Endothelial cell of umbilical vein (primary cell): ENCODE results near the gene GRID1. TPM values are rescaled to one million over a fixed set of nuclear protein-coding genes. Genes with fewer than 3 reads are reported as not detected.

Experiments used
- BruUV-seq: library from RNA; stranded (reverse); fragments of 400-500 nt; replicated peaks from 2 replicates; lab custom pipeline; 2021; lab: Mats Ljungman, UMichigan
- CTCF ChIA-PET: fragments of 300-600, 350-600 bp; sonication (Branson Sonifier 250); formaldehyde crosslinking; loops from one replicate; lab custom pipeline; 2021; ENCODE audit warnings: antibody characterized with exemption, inconsistent platforms; lab: Charles Lee
- POLR2A ChIA-PET: fragments of 300-600, 350-600 bp; sonication (Branson Sonifier 250); formaldehyde crosslinking; loops from one replicate; lab custom pipeline; 2021; ENCODE audit warnings: antibody characterized with exemption, inconsistent platforms; lab: Charles Lee
- DNase-seq: peaks from one replicate; pipeline ENCODE4 v3.0.0-alpha.2; 2011; ENCODE audit warnings: low read depth, low spot score
- FAIRE-seq: peaks from 2 replicates; lab custom pipeline; 2011; peaks lifted over from hg19 to GRCh38; lab: Jason Lieb, UNC
- H2AFZ ChIP-seq: 2 replicates; pipeline ENCODE4 v1.6.0; 2012; ENCODE audit warnings: low read depth, low read length, control low read depth, inconsistent platforms
- H3K27ac ChIP-seq: 2 replicates; pipeline ENCODE4 v1.5.1; 2011; ENCODE audit warnings: low read depth, mild to moderate bottlenecking, control low read depth, low read length, moderate library complexity; ENCODE audit not compliant: insufficient read depth
- H3K27me3 ChIP-seq, 2 experiments: 2 replicates each; pipeline versions ENCODE4 v1.6.0 to v1.6.1; 2011; ENCODE audit warnings: low read length in 2 of 2, mixed read lengths in 1 of 2; ENCODE audit not compliant: control insufficient read depth in 2 of 2, insufficient read depth in 2 of 2
- H3K36me3 ChIP-seq, 2 experiments: 2 replicates in 1 of 2; 3 replicates in 1 of 2; pipeline ENCODE4 v1.5.1; 2011; ENCODE audit warnings: low read length in 2 of 2, mild to moderate bottlenecking in 1 of 2, moderate library complexity in 1 of 2; ENCODE audit not compliant: control insufficient read depth in 2 of 2, insufficient read depth in 2 of 2; ENCODE audit errors: extremely low read depth in 1 of 2
- H3K4me1 ChIP-seq: 3 replicates; pipeline ENCODE4 v1.5.1; 2011; ENCODE audit warnings: mild to moderate bottlenecking, low read length; ENCODE audit not compliant: control insufficient read depth, insufficient read depth; ENCODE audit errors: extremely low read depth
- H3K4me2 ChIP-seq: 2 replicates; pipeline ENCODE4 v1.6.1; 2011; ENCODE audit warnings: low read length, control low read depth, mixed read lengths; ENCODE audit not compliant: insufficient read depth
- H3K4me3 ChIP-seq, 3 experiments: fragments of 200-600 bp in 1 of 3; sonication (generic), shearing (Covaris generic) in 1 of 3; replicated peaks in 1 of 3; 2 replicates each; pipeline ENCODE4 v1.5.1; 2011 to 2016; ENCODE audit warnings: control low read depth in 3 of 3, low read length in 3 of 3, mild to moderate bottlenecking in 2 of 3, inconsistent platforms in 1 of 3, low read depth in 1 of 3, moderate library complexity in 1 of 3; ENCODE audit not compliant: insufficient read depth in 1 of 3
- H3K79me2 ChIP-seq: 2 replicates; pipeline ENCODE4 v1.6.0; 2012; ENCODE audit warnings: low read length, inconsistent platforms; ENCODE audit not compliant: control insufficient read depth, insufficient read depth
- H3K9ac ChIP-seq: replicated peaks from 2 replicates; pipeline ENCODE3; 2011; ENCODE audit warnings: low read length, control low read depth; ENCODE audit not compliant: insufficient read depth; ENCODE audit errors: extremely low read depth
- H3K9me1 ChIP-seq: replicated peaks from 3 replicates; pipeline ENCODE4 v1.6.0; 2011; ENCODE audit warnings: mild to moderate bottlenecking, low read length; ENCODE audit not compliant: control insufficient read depth, insufficient read depth; ENCODE audit errors: extremely low read depth
- H3K9me3 ChIP-seq: replicated peaks from 2 replicates; pipeline ENCODE4 v1.5.1; 2012; ENCODE audit warnings: low read length, inconsistent platforms; ENCODE audit not compliant: control insufficient read depth, insufficient read depth
- H4K20me1 ChIP-seq: replicated peaks from 2 replicates; pipeline ENCODE3; 2011; ENCODE audit warnings: mild to moderate bottlenecking, low read length; ENCODE audit not compliant: control insufficient read depth, insufficient read depth; ENCODE audit errors: extremely low read depth
- EZH2 ChIP-seq: IDR thresholded peaks from 2 replicates; pipeline ENCODE4 v1.6.1; 2012; ENCODE audit warnings: borderline replicate concordance, low read depth, mild to moderate bottlenecking, moderate library complexity, low read length, inconsistent platforms; ENCODE audit not compliant: severe bottlenecking
- FOS ChIP-seq: IDR thresholded peaks from 2 replicates; pipeline ENCODE4 v1.6.1; 2011; ENCODE audit warnings: mild to moderate bottlenecking, low read length, moderate library complexity, borderline replicate concordance; ENCODE audit not compliant: insufficient read depth
- GATA2 ChIP-seq: IDR thresholded peaks from 2 replicates; pipeline ENCODE4 v1.7.0; 2011; ENCODE audit warnings: low read depth, mild to moderate bottlenecking, moderate library complexity, mixed read lengths, low read length; ENCODE audit not compliant: insufficient read length, insufficient read depth
- JUN ChIP-seq: IDR thresholded peaks from 2 replicates; pipeline ENCODE4 v1.6.1; 2011; ENCODE audit warnings: borderline replicate concordance, low read depth; ENCODE audit not compliant: insufficient read length, insufficient read depth
- MYC ChIP-seq: IDR thresholded peaks from one replicate; pipeline ENCODE4 v1.6.1; 2011; ENCODE audit warnings: mild to moderate bottlenecking, low read depth, low read length
- POLR2A ChIP-seq: IDR thresholded peaks from 2 replicates; pipeline ENCODE4 v1.6.1; 2012; ENCODE audit warnings: low read depth, mild to moderate bottlenecking, control low read depth, low read length
- POLR2AphosphoS5 ChIP-seq: IDR thresholded peaks from 2 replicates; pipeline ENCODE4 v1.6.1; 2012; ENCODE audit warnings: low read depth, mild to moderate bottlenecking, control low read depth, low read length, moderate library complexity; ENCODE audit not compliant: insufficient read depth
- dilution Hi-C: fragments of 300-500 bp; cut with MboI; formaldehyde crosslinking; loops from one replicate; pipeline ENCODE4 v1.15.0; 2019; ENCODE audit warnings: low sequenced_read_pairs; ENCODE audit not compliant: extremely low pct_ligation_motif_present
- intact Hi-C: fragments of 100-400 bp; cut with micrococcal nuclease; formaldehyde crosslinking; loops from one replicate; pipeline ENCODE4 v1.10.0; 2022
- polyA plus RNA-seq, 4 experiments: library from polyadenylated mRNA; depleted of rRNA in 3 of 4; stranded (reverse) in 3 of 4; unstranded in 1 of 4; fragments of >200 nt; gene quantifications; 2 replicates each; pipeline versions ENCODE4 v1.2.1 to v1.2.3, GENCODE V29; 2011 to 2012; ENCODE audit warnings: missing spikeins in 1 of 4
- total RNA-seq: library from RNA; stranded (reverse); gene quantifications from 2 replicates; pipeline ENCODE4 v1.2.3, GENCODE V29; 2021
- TF ChIP-seq, protein P1 (sequence below), 2 donors: IDR thresholded peaks; 1 replicate in 1 of 2; 2 replicates in 1 of 2; pipeline ENCODE4 v1.5.1; 2011; ENCODE audit warnings: low read length in 2 of 2, mild to moderate bottlenecking in 2 of 2, moderate library complexity in 2 of 2, control low read depth in 1 of 2, inconsistent platforms in 1 of 2, low read depth in 1 of 2; ENCODE audit not compliant: insufficient read depth in 1 of 2; ENCODE audit errors: extremely low read depth in 1 of 2
- TF ChIP-seq, protein P2 (sequence below): IDR thresholded peaks from 2 replicates; pipeline ENCODE4 v1.6.1; 2011; ENCODE audit not compliant: insufficient read depth, insufficient read length

The GRID1 gene
- total and polyA plus RNA-seq, 2 donors (not counting 3 experiments of a cell fraction or from before 2014, with no cell fraction given): not detected

DNA sequence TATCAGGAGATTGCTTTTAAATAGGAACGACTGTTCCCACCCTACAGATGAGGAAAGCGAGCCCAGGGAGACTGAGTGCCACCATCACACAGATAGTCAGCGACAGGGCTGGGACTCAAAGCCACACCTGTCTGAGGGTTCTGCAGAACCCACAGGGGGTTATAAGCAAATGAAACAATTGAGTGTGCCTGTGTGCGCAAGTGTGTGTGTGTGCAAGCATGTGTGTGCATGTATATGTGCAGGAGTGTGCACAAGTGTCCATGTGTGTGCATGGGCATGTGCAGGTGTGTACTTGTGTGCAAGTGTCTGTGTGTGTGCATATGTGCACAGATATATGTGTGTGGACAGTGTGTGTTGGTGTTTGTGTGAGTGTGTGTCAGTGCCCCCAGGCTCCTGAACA lies 280.2 kb downstream of the GRID1 start:
- ChIA-PET POLR2A (no interaction called here), CTCF (no interaction called here)
- intact Hi-C loops: no loop called here
- dilution Hi-C loops: no loop called here
- no peak overlapping the region for H2AFZ ChIP-seq
- no peak for DNase-seq
- FAIRE-seq: no peak
- BruUV-seq: no TSS peak
- no peak overlapping the region for H3K4me2 ChIP-seq
- H3K36me3 ChIP-seq: no peaks in the 10 kb centered on the region
- no peak overlapping the region for H3K27ac ChIP-seq
- no peaks in the 10 kb centered on the region for H3K27me3 ChIP-seq
- TF ChIP-seq, protein P1, sequence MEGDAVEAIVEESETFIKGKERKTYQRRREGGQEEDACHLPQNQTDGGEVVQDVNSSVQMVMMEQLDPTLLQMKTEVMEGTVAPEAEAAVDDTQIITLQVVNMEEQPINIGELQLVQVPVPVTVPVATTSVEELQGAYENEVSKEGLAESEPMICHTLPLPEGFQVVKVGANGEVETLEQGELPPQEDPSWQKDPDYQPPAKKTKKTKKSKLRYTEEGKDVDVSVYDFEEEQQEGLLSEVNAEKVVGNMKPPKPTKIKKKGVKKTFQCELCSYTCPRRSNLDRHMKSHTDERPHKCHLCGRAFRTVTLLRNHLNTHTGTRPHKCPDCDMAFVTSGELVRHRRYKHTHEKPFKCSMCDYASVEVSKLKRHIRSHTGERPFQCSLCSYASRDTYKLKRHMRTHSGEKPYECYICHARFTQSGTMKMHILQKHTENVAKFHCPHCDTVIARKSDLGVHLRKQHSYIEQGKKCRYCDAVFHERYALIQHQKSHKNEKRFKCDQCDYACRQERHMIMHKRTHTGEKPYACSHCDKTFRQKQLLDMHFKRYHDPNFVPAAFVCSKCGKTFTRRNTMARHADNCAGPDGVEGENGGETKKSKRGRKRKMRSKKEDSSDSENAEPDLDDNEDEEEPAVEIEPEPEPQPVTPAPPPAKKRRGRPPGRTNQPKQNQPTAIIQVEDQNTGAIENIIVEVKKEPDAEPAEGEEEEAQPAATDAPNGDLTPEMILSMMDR (IDR thresholded peaks at IDR 0.05; ENCODE audit: extremely low read depth in 1 of 2, insufficient read depth in 1 of 2, low read depth in 1 of 2, low read length in 2 of 2): no peak
- TF ChIP-seq JUN (no peak), FOS (no peak)
- TF ChIP-seq, protein P2, sequence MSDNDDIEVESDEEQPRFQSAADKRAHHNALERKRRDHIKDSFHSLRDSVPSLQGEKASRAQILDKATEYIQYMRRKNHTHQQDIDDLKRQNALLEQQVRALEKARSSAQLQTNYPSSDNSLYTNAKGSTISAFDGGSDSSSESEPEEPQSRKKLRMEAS: no peak
- no peaks in the 10 kb centered on the region for H3K4me1 ChIP-seq
- H3K9ac ChIP-seq: no peak overlapping the region
- H3K4me3 ChIP-seq: no peak overlapping the region
- H3K79me2 ChIP-seq: no peaks in the 10 kb centered on the region
- no peaks in the 10 kb centered on the region for H3K9me3 ChIP-seq
- no peaks in the 10 kb centered on the region for H4K20me1 ChIP-seq
- no peaks in the 10 kb centered on the region for H3K9me1 ChIP-seq

DNA sequence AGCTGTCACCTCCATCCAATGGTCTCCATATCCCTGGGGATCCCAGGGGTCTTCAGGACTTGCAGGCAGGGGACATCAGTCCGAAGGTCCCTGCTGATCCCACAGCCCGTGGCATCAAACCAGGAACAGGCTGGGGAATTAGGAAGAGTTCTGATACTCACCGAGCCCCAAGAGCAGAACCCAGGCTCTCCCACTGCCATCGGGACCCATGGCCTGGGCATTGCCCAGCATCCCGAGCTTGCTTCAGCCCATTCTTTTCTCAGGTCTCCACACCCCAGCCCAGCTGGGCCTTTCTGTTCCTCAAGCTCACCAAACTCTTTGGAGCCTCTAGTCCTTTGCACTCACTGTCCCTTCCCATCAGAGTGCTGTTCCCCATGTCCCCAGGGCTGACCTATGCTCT lies 280.9 kb downstream of the GRID1 start:
- Histone ChIP-seq H3K27me3 (no peaks in the 10 kb centered on the region), H3K27ac (no peak overlapping the region), H4K20me1 (no peaks in the 10 kb centered on the region), H3K9me1 (no peaks in the 10 kb centered on the region), H3K79me2 (no peaks in the 10 kb centered on the region), H2AFZ (no peak overlapping the region), H3K9me3 (no peaks in the 10 kb centered on the region), H3K4me3 (no peak overlapping the region), H3K9ac (no peak overlapping the region), H3K4me2 (no peak overlapping the region), H3K4me1 (no peaks in the 10 kb centered on the region), H3K36me3 (no peaks in the 10 kb centered on the region)
- no peak for DNase-seq
- TF ChIP-seq, protein P1 (IDR thresholded peaks at IDR 0.05; ENCODE audit: extremely low read depth in 1 of 2, insufficient read depth in 1 of 2, low read depth in 1 of 2, low read length in 2 of 2): no peak
- no peak for TF ChIP-seq POLR2A
- TF ChIP-seq GATA2: no peak
- TF ChIP-seq FOS: no peak
- no peak for TF ChIP-seq MYC
- no peak for TF ChIP-seq JUN
- TF ChIP-seq, protein P2: no peak
- no peak for TF ChIP-seq POLR2AphosphoS5
- no peak for TF ChIP-seq EZH2
- BruUV-seq: no TSS peak
- ChIA-PET POLR2A (no interaction called here), CTCF (no interaction called here)
- intact Hi-C loops (no loop called here), dilution Hi-C loops (no loop called here)
- FAIRE-seq: no peak
